SK-N-MC (cell line): ENCODE data around the gene ABCA8.
"Not testable (repeated sequence)": the region's sequence is repeated elsewhere in the genome, so short reads cannot be mapped to it uniquely, and the experiment has no call there.

Experiments
- DNase-seq: peaks from one replicate; pipeline ENCODE4 v3.0.0-alpha.2; 2011; ENCODE audit warnings: low read depth, low spot score
- H3K27ac ChIP-seq: fragments of 200-600 bp; sonication (generic); 2 replicates; pipeline ENCODE4 v1.5.1; 2016; ENCODE audit warnings: mixed run types
- H3K36me3 ChIP-seq: fragments of 200-600 bp; sonication (generic); 2 replicates; pipeline ENCODE4 v1.6.1; 2017; ENCODE audit warnings: antibody characterized with exemption, low read length, mixed read lengths; ENCODE audit not compliant: insufficient read depth
- H3K4me3 ChIP-seq: fragments of 200-600 bp; sonication (generic); 2 replicates; pipeline ENCODE4 v1.5.1; 2016
- H3K9ac ChIP-seq: fragments of 200-600 bp; sonication (generic); 2 replicates; pipeline ENCODE4 v1.8.0; 2017; ENCODE audit warnings: mixed run types, mixed read lengths; ENCODE audit not compliant: insufficient read length
- H3K9me3 ChIP-seq: fragments of 200-600 bp; sonication (generic); 2 replicates; pipeline ENCODE4 v1.6.1; 2017; ENCODE audit warnings: low read depth, mild to moderate bottlenecking, antibody characterized with exemption, low read length, moderate library complexity, mixed read lengths
- EZH2 ChIP-seq: fragments of 200-600 bp; sonication (generic); IDR thresholded peaks from one replicate; pipeline ENCODE4 v1.6.1; 2017; ENCODE audit warnings: antibody characterized with exemption
- FOXP2 ChIP-seq: optimal IDR thresholded peaks from 2 replicates; pipeline ENCODE3; 2011; ENCODE audit warnings: mild to moderate bottlenecking, moderate library complexity; ENCODE audit not compliant: insufficient read depth; ENCODE audit errors: extremely low read length, control extremely low read depth
- POLR2AphosphoS5 ChIP-seq: IDR thresholded peaks from 2 replicates; pipeline ENCODE4 v1.6.1; 2012; ENCODE audit warnings: mild to moderate bottlenecking, low read depth, low read length, borderline replicate concordance

Gene ABCA8

DNA sequence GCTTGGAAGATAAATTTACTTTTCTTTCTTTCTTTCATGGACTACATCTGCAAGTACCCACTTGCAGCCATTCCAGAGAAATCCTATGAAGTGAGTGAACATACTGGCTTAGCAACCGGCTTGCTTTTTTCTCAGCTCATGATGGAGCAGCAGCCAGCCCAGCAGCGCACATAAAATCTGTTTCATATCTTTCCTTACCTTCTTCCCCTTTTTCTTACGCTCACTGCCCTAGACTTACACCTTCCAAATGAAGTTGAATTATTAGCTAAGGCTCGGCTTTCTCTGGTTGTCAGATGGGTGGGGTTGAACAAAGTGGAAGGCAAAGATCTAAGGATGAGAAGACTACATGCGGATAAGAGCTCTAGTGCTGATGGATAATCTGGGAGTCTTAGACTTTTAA is 13.9 kb upstream of the ABCA8 start:
- DNase-seq: no peak
- H3K27ac ChIP-seq: no peak overlapping the region
- H3K9me3 ChIP-seq: no peaks in the 10 kb centered on the region
- no peak overlapping the region for H3K4me3 ChIP-seq
- H3K9ac ChIP-seq: no peak overlapping the region
- no peaks in the 10 kb centered on the region for H3K36me3 ChIP-seq
- TF ChIP-seq POLR2AphosphoS5 (no peak), FOXP2 (no peak), EZH2 (no peak)

DNA sequence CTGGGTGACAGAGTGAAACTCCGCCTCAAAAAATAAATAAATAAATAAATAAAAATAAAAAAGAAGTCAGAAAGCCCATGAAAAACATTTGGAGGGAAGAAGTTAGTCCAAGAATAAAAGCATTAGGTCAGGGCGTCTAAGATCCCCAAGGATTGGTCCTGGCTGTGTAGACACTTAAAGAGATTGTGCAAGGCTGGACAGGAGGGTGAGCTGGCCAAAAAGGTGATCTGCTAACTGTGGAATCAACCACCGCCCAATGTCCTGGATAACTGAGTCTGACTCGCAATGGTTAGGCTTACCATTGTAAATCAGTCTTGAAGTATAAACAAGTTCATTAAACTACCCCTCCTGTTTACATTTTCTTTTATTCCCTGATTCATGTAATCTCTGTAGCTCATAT is 8.8 kb upstream of the ABCA8 start:
- Histone ChIP-seq H3K9ac (no peak overlapping the region), H3K4me3 (no peak overlapping the region), H3K36me3 (no peaks in the 10 kb centered on the region), H3K9me3 (no peaks in the 10 kb centered on the region), H3K27ac (no peak overlapping the region)
- DNase-seq: no peak
- TF ChIP-seq EZH2: no peak
- TF ChIP-seq FOXP2: no peak
- no peak for TF ChIP-seq POLR2AphosphoS5

DNA sequence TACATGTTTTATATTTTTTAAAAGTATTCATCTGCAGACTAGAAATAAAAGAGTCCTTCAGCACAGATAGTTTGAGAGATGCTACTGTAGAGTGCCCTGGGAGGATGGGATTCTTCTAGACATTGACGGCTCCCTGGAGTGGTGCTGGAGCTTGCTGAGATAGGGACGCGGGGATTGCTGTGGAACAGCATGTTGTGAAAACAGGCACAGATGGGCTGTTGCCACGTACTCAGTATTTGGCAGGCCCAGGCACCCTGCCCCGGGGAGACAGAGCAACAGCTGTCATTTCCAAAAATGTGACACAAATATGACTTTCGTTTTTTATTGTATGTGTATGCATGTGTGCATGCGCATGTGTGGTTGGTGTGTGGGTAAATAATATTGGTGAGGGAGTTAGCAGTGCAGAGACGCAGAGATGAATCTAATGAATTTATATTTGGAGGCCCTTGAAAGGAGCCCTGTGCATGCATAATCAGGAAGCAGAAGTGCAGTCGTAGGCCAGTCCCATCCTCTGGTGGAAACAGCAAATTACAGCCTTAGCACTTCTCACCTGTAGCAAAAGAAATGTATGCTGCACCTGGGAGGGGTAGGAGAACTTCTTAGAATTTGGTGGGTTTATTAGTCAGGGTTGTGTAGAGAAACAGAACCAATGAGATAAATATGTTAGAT is 6.2 kb upstream of the ABCA8 start:
- no peak for DNase-seq
- H3K4me3 ChIP-seq: no peak overlapping the region

DNA sequence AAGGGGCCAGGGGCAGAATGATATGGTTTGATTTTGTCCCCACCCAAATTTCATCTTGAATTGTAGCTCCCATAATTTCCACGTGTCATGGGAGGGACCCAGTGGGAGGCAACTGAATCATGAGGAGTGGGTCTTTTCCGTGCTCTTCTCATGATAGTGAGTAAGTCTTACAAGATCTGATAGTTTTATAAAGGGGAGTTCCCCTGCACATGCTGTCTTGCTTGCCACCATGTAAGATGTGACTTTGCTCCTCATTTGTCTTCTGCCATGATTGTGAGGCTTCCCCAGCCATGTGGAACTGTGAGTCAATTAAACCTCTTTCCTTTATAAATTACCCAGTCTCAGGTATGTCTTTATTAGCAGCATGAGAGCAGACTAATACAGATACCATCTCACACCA is 3.9 kb upstream of the ABCA8 start:
- not testable (repeated sequence) for H3K36me3 ChIP-seq, H3K9me3 ChIP-seq, DNase-seq, H3K4me3 ChIP-seq, H3K9ac ChIP-seq, H3K27ac ChIP-seq

More for the DNA sequence above, 6.2 kb upstream of the ABCA8 start:
- Histone ChIP-seq H3K9ac (no peak overlapping the region), H3K27ac (no peak overlapping the region), H3K36me3 (no peaks in the 10 kb centered on the region), H3K9me3 (no peaks in the 10 kb centered on the region)
- TF ChIP-seq FOXP2 (no peak), EZH2 (no peak), POLR2AphosphoS5 (no peak)

DNA sequence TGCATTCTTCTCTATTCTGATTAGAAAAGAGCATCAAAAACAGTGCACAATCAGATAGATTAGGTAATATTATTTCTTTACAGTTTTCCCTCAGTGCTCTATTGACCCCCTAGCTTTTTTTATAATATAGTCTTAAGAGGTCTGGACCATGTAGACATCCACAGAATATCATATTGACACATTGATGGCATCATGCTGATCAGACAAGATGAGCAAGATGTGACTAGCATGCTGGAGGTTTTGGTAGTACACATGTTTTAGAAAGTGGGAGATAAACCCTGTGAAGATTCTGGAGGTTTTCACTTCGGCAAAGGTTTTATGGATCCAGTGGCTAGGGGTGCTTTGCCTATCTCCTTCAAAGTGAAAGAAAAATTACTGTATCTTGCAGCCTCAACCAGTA is 2.8 kb upstream of the ABCA8 start:
- H3K4me3 ChIP-seq: no peak overlapping the region
- H3K27ac ChIP-seq: no peak overlapping the region
- no peaks in the 10 kb centered on the region for H3K36me3 ChIP-seq
- H3K9ac ChIP-seq: no peak overlapping the region
- no peaks in the 10 kb centered on the region for H3K9me3 ChIP-seq
- TF ChIP-seq POLR2AphosphoS5: no peak
- TF ChIP-seq EZH2: no peak
- TF ChIP-seq FOXP2: no peak
- no peak for DNase-seq

DNA sequence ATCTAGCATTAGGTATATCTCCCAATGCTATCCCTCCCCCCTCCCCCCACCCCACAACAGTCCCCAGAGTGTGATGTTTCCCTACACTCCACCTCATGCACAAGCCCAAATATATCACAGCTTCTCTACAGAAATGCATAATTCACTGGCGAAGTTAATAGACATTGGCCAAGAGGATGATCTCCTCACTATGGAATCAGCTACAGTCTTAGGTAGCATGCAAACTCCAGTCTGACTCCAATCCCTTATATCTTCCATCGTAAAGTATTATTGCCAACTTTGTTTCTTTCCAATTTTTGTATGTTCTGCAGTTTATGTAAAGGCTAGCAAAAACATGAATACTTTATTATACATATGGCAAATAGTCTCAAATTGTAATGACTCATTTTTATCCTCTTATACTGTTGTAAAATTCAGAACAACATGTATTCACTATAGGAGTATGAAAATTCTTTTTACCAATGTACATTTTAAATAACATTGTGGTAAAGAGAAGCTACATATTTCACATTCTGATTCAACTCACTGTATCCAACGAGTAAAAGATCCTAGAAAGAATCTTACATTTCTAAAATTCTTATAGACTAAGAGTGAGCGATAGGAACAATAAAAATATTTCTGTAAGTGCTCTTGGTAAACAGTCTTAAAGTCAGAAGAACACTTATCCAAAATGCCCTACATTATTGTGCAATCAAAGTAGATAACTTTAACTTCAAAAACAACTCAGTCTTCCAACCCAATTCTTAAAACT is 871 bp downstream of the ABCA8 start:
- DNase-seq: peak; percentile 8
- TF ChIP-seq POLR2AphosphoS5 (no peak), EZH2 (no peak), FOXP2 (no peak)
- Histone ChIP-seq H3K9me3 (no peaks in the 10 kb centered on the region), H3K27ac (peak overlapping the region; percentile 47), H3K9ac (no peak overlapping the region), H3K4me3 (no peak overlapping the region), H3K36me3 (no peaks in the 10 kb centered on the region)

DNA sequence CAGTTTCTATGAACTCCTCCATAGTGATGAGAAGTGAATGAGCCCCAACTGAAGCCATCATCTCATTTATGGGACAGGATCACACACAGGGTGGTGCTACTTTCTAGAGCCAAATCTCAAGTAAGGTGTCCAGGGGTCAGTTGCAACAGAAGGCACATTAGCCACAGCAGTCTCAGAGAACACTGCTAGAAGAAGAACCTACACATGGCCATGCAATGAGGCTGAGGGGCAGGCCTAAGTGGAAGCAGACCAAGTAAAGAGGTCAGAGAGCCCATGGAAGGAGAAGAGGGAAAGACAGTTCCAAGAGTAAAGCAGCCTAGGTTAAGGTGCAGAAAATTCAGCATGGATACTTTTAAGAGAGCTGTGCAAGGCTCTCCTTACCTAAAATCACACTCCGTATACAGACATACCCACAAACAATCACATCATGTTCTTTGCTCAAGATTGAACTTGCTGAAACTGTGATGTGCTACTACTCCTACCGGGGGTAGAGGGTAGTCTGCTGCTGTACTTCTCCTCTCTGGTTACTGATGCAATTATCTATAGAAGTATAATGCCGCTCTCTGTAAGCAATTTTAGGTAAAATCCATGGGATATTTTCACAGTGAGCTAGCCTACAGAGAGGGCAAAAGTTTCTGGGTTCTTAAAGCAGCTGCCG is 1.7 kb downstream of the ABCA8 start:
- Histone ChIP-seq H3K9ac (no peak overlapping the region), H3K4me3 (no peak overlapping the region), H3K27ac (no peak overlapping the region), H3K9me3 (no peaks in the 10 kb centered on the region), H3K36me3 (no peaks in the 10 kb centered on the region)
- no peak for DNase-seq
- TF ChIP-seq POLR2AphosphoS5: no peak
- TF ChIP-seq EZH2: no peak

DNA sequence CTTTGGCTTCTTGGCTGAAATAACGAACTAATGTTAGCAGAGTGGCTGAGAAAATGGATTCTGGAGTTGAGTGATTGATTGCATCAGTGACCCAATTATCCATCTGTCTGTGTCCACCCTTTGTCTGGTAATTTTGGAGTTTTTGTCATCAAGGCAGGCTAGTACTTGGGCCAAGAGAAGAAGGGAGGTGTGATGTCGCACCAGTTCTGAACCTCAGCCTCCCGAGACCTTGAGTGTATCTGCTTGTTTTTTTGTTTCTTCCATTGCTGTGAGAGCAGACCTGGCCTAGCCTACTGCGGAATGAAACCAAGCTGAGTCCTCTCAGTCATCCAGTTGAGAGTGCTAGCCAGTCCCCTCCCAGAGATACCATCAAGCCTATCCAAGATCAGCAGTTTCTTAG is 4.5 kb downstream of the ABCA8 start:
- no peak for DNase-seq
- Histone ChIP-seq H3K36me3 (no peaks in the 10 kb centered on the region), H3K9me3 (no peaks in the 10 kb centered on the region), H3K27ac (no peak overlapping the region), H3K4me3 (no peak overlapping the region), H3K9ac (no peak overlapping the region)
- TF ChIP-seq FOXP2 (no peak), EZH2 (no peak), POLR2AphosphoS5 (no peak)

DNA sequence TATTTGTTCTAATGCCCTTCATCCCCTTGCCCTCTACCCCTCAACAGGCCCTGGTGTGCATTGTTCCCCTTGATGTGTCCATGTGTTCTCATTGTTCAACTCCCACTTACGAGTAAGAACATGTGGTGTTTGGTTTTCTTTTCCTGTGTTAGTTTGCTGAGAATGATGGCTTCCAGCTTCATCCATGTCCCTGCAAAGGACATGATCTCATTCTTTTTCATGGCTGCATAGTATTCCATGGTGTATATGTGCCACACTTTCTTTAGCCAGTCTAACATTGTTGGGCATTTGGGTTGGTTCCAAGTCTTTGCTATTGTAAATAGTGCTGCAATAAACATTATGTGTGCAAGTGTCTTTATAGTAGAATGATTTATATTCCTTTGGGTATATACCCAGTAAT is 7.3 kb downstream of the ABCA8 start:
- not testable (repeated sequence) for DNase-seq

More for the DNA sequence above, 7.3 kb downstream of the ABCA8 start:
- H3K27ac ChIP-seq, H3K36me3 ChIP-seq, H3K9ac ChIP-seq, H3K4me3 ChIP-seq, H3K9me3 ChIP-seq: not testable (repeated sequence)
